SK-N-SH (cell line): ENCODE data around the gene SLC2A9.

Experiments used
- GABPA ChIP-seq: IDR thresholded peaks from 2 replicates; pipeline ENCODE4 v1.4.0; 2012; ENCODE audit warnings: low read depth, mild to moderate bottlenecking
- JUND ChIP-seq: IDR thresholded peaks from 2 replicates; pipeline ENCODE4 v1.4.0; 2012
- MEF2A ChIP-seq: IDR thresholded peaks from 2 replicates; pipeline ENCODE4 v1.4.0; 2012; ENCODE audit warnings: low read depth, borderline replicate concordance
- SMC3 ChIP-seq: IDR thresholded peaks from 2 replicates; pipeline ENCODE4 v1.6.1; 2012; ENCODE audit warnings: low read depth, low read length, improper control_type of control experiment
- TAF1 ChIP-seq: IDR thresholded peaks from 2 replicates; pipeline ENCODE4 v1.6.1; 2012; ENCODE audit warnings: low read depth, mild to moderate bottlenecking, low read length, moderate library complexity, borderline replicate concordance
- YY1 ChIP-seq: IDR thresholded peaks from 2 replicates; pipeline ENCODE4 v1.4.0; 2012; ENCODE audit warnings: low read depth, mild to moderate bottlenecking
- TF ChIP-seq, protein P1 (sequence below): IDR thresholded peaks from 2 replicates; pipeline ENCODE4 v1.4.0; 2012; ENCODE audit warnings: low read depth
- TF ChIP-seq, protein P2 (sequence below): fragments of 200-600 bp; sonication (generic); IDR thresholded peaks from 2 replicates; pipeline ENCODE4 v1.6.1; 2017; ENCODE audit warnings: antibody characterized with exemption, mild to moderate bottlenecking, moderate library complexity
- TF ChIP-seq, protein P3 (sequence below): IDR thresholded peaks from 2 replicates; pipeline ENCODE4 v1.4.0; 2012; ENCODE audit warnings: low read depth, borderline replicate concordance
- TF ChIP-seq, protein P4 (sequence below): fragments of 150-350 bp; IDR thresholded peaks from 2 replicates; pipeline ENCODE4 v1.6.1; 2017; ENCODE audit warnings: antibody characterized with exemption, low read length, low read depth, borderline replicate concordance

DNA sequence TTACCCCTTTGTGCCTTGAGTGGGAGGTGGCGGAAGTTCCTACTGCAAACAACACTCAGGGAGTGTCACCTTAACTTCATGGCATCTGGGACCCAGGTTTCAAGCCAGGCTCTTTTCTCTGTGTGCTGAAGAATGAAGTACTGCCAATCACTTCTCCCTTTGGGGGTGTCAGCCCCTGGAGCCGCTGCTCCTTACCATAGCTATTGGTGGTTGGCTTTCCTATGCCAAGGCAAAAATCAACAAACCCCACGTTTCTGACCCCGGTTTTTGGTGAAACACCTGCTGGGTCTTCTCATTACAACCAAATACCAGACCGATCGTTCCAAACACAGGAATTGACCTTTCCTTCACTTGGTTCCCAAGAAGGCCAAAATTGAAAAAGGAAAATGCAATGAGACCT lies 19.7 kb upstream of the SLC2A9 start:
- TF ChIP-seq, protein P1, sequence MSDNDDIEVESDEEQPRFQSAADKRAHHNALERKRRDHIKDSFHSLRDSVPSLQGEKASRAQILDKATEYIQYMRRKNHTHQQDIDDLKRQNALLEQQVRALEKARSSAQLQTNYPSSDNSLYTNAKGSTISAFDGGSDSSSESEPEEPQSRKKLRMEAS, result no peak
- TF ChIP-seq, protein P2, sequence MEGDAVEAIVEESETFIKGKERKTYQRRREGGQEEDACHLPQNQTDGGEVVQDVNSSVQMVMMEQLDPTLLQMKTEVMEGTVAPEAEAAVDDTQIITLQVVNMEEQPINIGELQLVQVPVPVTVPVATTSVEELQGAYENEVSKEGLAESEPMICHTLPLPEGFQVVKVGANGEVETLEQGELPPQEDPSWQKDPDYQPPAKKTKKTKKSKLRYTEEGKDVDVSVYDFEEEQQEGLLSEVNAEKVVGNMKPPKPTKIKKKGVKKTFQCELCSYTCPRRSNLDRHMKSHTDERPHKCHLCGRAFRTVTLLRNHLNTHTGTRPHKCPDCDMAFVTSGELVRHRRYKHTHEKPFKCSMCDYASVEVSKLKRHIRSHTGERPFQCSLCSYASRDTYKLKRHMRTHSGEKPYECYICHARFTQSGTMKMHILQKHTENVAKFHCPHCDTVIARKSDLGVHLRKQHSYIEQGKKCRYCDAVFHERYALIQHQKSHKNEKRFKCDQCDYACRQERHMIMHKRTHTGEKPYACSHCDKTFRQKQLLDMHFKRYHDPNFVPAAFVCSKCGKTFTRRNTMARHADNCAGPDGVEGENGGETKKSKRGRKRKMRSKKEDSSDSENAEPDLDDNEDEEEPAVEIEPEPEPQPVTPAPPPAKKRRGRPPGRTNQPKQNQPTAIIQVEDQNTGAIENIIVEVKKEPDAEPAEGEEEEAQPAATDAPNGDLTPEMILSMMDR, result no peak
- TF ChIP-seq, protein P3, sequence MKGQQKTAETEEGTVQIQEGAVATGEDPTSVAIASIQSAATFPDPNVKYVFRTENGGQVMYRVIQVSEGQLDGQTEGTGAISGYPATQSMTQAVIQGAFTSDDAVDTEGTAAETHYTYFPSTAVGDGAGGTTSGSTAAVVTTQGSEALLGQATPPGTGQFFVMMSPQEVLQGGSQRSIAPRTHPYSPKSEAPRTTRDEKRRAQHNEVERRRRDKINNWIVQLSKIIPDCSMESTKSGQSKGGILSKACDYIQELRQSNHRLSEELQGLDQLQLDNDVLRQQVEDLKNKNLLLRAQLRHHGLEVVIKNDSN, result no peak
- TF ChIP-seq, protein P4, sequence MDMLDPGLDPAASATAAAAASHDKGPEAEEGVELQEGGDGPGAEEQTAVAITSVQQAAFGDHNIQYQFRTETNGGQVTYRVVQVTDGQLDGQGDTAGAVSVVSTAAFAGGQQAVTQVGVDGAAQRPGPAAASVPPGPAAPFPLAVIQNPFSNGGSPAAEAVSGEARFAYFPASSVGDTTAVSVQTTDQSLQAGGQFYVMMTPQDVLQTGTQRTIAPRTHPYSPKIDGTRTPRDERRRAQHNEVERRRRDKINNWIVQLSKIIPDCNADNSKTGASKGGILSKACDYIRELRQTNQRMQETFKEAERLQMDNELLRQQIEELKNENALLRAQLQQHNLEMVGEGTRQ, result no peak
- no peak for TF ChIP-seq MEF2A
- no peak for TF ChIP-seq JUND
- TF ChIP-seq SMC3, result no peak
- no peak for TF ChIP-seq GABPA
- no peak for TF ChIP-seq YY1
- no peak for TF ChIP-seq TAF1
